Measurements from ENCODE around the gene FARS2.

DNA sequence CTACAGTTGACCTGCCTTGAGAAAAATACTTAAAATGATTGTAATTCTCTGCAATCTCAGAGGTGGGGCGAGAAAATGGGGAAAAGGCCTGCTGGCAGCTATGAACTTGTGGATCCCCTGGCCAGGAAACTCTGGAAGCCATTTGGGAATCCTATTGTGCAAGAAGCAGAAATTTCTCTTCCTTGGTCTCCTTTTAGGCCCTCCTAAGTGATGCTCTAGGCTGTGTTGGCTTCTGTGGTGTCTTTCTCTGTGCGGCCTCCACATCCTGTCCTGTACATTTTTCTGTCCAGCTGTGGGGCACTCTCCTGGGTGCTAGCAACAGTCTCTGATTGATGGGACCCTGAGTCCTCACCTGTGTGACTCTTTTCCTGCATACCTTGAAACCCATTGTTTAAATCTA, 290.9 kb downstream of the FARS2 start:
- no peak for TF ChIP-seq EZH2phosphoT487 (IDR thresholded peaks at IDR 0.05; ENCODE audit: borderline replicate concordance, low read depth, low read length)
- TF ChIP-seq, protein P1, sequence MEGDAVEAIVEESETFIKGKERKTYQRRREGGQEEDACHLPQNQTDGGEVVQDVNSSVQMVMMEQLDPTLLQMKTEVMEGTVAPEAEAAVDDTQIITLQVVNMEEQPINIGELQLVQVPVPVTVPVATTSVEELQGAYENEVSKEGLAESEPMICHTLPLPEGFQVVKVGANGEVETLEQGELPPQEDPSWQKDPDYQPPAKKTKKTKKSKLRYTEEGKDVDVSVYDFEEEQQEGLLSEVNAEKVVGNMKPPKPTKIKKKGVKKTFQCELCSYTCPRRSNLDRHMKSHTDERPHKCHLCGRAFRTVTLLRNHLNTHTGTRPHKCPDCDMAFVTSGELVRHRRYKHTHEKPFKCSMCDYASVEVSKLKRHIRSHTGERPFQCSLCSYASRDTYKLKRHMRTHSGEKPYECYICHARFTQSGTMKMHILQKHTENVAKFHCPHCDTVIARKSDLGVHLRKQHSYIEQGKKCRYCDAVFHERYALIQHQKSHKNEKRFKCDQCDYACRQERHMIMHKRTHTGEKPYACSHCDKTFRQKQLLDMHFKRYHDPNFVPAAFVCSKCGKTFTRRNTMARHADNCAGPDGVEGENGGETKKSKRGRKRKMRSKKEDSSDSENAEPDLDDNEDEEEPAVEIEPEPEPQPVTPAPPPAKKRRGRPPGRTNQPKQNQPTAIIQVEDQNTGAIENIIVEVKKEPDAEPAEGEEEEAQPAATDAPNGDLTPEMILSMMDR (conservative IDR thresholded peaks at IDR 0.05; ENCODE audit: low read length): no peak
